ENCODE results near the gene HOXB5.
A peak's percentile ranks its signal among the peaks of the same experiment; 100 is the strongest.

HOXB5 gene

GRCh38 chr17:48626245-48627117 lies 32.9 kb upstream of the HOXB5 start, which contains the start of gene HOXB9 (continued):
- TF ChIP-seq ZNF645 (tag by site-specific recombination; IDR thresholded peaks at IDR 0.05) (no peak), ZNF670 (tag by site-specific recombination; IDR thresholded peaks at IDR 0.05; ENCODE audit: low read depth) (no peak), GFI1B (tag by site-specific recombination; IDR thresholded peaks at IDR 0.05) (no peak), ZNF239 (tag by site-specific recombination; IDR thresholded peaks at IDR 0.05) (no peak), ZSCAN4 (tag by site-specific recombination; IDR thresholded peaks at IDR 0.05) (no peak), ZIC2 (tag by site-specific recombination; IDR thresholded peaks at IDR 0.05) (peak; percentile 94), REPIN1 (tag by site-specific recombination; IDR thresholded peaks at IDR 0.05; ENCODE audit: low read depth) (no peak), ZNF175 (tag by site-specific recombination; IDR thresholded peaks at IDR 0.05) (no peak), ZNF830 (tag by site-specific recombination; IDR thresholded peaks at IDR 0.05; ENCODE audit: low read depth) (no peak), ZBTB49 (tag by site-specific recombination; IDR thresholded peaks at IDR 0.05; ENCODE audit: low read depth) (no peak), ZBTB20 (tag by site-specific recombination; IDR thresholded peaks at IDR 0.05) (peak; percentile 95), SCRT2 (tag by site-specific recombination; IDR thresholded peaks at IDR 0.05) (0 out of 2 replicates have a peak, but pooled peaks have one; percentile 26), ZFP69B (tag by site-specific recombination; IDR thresholded peaks at IDR 0.05) (peak; percentile 68; the same call in 1 of the 2 replicates), ZNF211 (tag by site-specific recombination; IDR thresholded peaks at IDR 0.05; ENCODE audit: low read depth) (no peak), ZBTB1 (tag by site-specific recombination; IDR thresholded peaks at IDR 0.05) (peak; percentile 94), PRDM2 (tag by site-specific recombination; IDR thresholded peaks at IDR 0.05; ENCODE audit: borderline replicate concordance) (no peak), BCL6B (tag by site-specific recombination; IDR thresholded peaks at IDR 0.05) (no peak), ZXDB (tag by site-specific recombination; IDR thresholded peaks at IDR 0.05) (peak; percentile 95), ZNF311 (tag by site-specific recombination; IDR thresholded peaks at IDR 0.05; ENCODE audit: borderline replicate concordance) (no peak), BCL11A (tag by site-specific recombination; IDR thresholded peaks at IDR 0.05; ENCODE audit: low read depth) (peak; percentile 98), ZNF18 (tag by site-specific recombination; IDR thresholded peaks at IDR 0.05) (peak; percentile 35), ZNF530 (tag by site-specific recombination; IDR thresholded peaks at IDR 0.05; ENCODE audit: low read depth) (no peak), ZSCAN5A (tag by site-specific recombination; IDR thresholded peaks at IDR 0.05) (no peak)
